ENCODE measurements around the gene EAF2. TPM values are rescaled to one million over a fixed set of nuclear protein-coding genes. Genes with fewer than 3 reads are reported as not detected.

Gene EAF2
- total RNA-seq, 4 donors from 2014 or later = 3.5 to 35.5 (median 4.7) TPM; not detected in 1

- no peaks in the 10 kb centered on the region for H3K9me3 ChIP-seq
- peaks cover 0 to 4% (median 0%) of the 10 kb centered on the region in 4 donors for H3K4me1 ChIP-seq
- TF ChIP-seq CTCF (IDR thresholded peaks at IDR 0.05) (no peak), POLR2A (IDR thresholded peaks at IDR 0.05) (no peak)
- no peak overlapping the region for H3K27ac ChIP-seq
- H3K4me3 ChIP-seq = no peak overlapping the region
- no peaks in the 10 kb centered on the region for H3K27me3 ChIP-seq
- H3K36me3 ChIP-seq = peaks cover 0 to 11% (median 0%) of the 10 kb centered on the region in 3 donors
- DNase-seq = no peak
Observed at GRCh38 chr3:121800906-121801305, 34.1 kb upstream of the EAF2 start.

GRCh38 chr3:121803771-121804320 lies 31.2 kb upstream of the EAF2 start:
- Histone ChIP-seq H3K9me3 (no peaks in the 10 kb centered on the region), H3K4me3 (no peak overlapping the region), H3K4me1 (peaks cover 0 to 4% (median 0%) of the 10 kb centered on the region in 4 donors), H3K27ac (peak overlapping the region in 2 of 4 donors; percentile 34 to 65), H3K36me3 (peaks cover 0 to 10% (median 0%) of the 10 kb centered on the region in 3 donors), H3K27me3 (no peaks in the 10 kb centered on the region)
- TF ChIP-seq CTCF (IDR thresholded peaks at IDR 0.05) = no peak
- TF ChIP-seq POLR2A (IDR thresholded peaks at IDR 0.05) = no peak
- no peak for DNase-seq

GRCh38 chr3:121809249-121809648 lies 25.8 kb upstream of the EAF2 start:
- H3K27me3 ChIP-seq = no peaks in the 10 kb centered on the region
- H3K27ac ChIP-seq = no peak overlapping the region
- peaks cover 0 to 26% (median 0%) of the 10 kb centered on the region in 3 donors for H3K36me3 ChIP-seq
- peaks cover 0 to 4% (median 0%) of the 10 kb centered on the region in 4 donors for H3K4me1 ChIP-seq
- no peaks in the 10 kb centered on the region for H3K9me3 ChIP-seq
- no peak overlapping the region for H3K4me3 ChIP-seq
- DNase-seq = no peak
- TF ChIP-seq CTCF (IDR thresholded peaks at IDR 0.05) (no peak), POLR2A (IDR thresholded peaks at IDR 0.05) (no peak)

DNA sequence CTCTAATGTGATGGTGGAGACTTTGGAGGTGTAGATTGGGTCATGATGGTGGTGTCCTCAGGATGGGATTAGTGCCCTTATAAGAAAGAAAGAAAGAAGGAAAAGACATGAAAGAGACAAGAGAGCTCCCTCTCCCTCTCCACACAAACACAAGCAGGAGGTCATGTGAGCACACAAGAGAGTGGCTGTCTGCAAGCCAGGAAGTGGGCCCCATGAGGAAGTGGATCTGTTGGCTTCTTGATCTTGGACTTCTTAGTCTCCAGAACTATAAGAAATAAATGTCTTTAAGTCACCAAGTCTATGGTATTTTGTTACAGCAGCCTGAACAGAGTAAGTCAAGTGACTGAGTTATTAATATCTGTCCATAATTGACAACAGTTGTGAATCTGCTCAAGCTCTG lies 17.3 kb upstream of the EAF2 start:
- Histone ChIP-seq H3K4me3 (no peak overlapping the region), H3K27ac (no peak overlapping the region), H3K27me3 (no peaks in the 10 kb centered on the region), H3K36me3 (peaks cover 0 to 23% (median 0%) of the 10 kb centered on the region in 3 donors), H3K4me1 (no peaks in the 10 kb centered on the region), H3K9me3 (no peaks in the 10 kb centered on the region)
- DNase-seq = peak in 1 of 3 donors; percentile 44
- TF ChIP-seq CTCF (IDR thresholded peaks at IDR 0.05) = no peak
- no peak for TF ChIP-seq POLR2A (IDR thresholded peaks at IDR 0.05)

DNA sequence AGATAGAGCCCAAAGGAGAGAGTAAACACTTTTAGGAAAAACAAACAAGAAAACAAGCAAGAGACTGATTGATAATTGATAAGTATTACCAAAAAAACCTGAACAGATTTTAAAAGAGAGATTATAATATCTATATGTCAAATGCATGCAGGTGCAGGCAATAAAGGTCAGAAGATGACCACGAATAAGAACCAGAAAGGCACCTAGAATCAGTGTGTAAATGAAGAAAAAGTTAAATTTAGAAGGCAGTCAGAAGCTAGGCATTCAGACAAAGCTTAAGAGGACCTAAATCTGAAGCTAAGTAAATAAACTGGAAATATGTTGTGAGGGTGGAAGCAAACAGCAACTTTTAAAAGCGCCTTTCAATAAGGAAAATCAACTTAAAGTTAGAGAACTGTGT lies 16.4 kb upstream of the EAF2 start:
- Histone ChIP-seq H3K9me3 (no peaks in the 10 kb centered on the region), H3K27ac (no peak overlapping the region), H3K4me3 (no peak overlapping the region), H3K36me3 (peaks cover 0 to 27% (median 0%) of the 10 kb centered on the region in 3 donors), H3K4me1 (no peaks in the 10 kb centered on the region), H3K27me3 (no peaks in the 10 kb centered on the region)
- no peak for DNase-seq
- TF ChIP-seq POLR2A (IDR thresholded peaks at IDR 0.05) (no peak), CTCF (IDR thresholded peaks at IDR 0.05) (no peak)

All from Peyer's patch (tissue), 4 donors.